GM12892 (cell line): ENCODE measurements around the gene TSPAN15.
"Not testable (repeated sequence)": the region's sequence is repeated elsewhere in the genome, so short reads cannot be mapped to it uniquely, and the experiment has no call there.

Experiments used
- DNase-seq: peaks from one replicate; pipeline ENCODE4 v3.0.0; 2011; ENCODE audit not compliant: insufficient read length
- FAIRE-seq: peaks from 2 replicates; lab custom pipeline; 2011; peaks lifted over from hg19 to GRCh38; lab: Jason Lieb, UNC
- POLR2A ChIP-seq: IDR thresholded peaks from 2 replicates; pipeline ENCODE4 v1.6.1; 2011; ENCODE audit warnings: low read depth, low read length, control low read depth
- POLR2AphosphoS5 ChIP-seq: IDR thresholded peaks from 2 replicates; pipeline ENCODE4 v1.6.1; 2011; ENCODE audit warnings: low read depth, low read length, control low read depth
- TAF1 ChIP-seq: IDR thresholded peaks from 2 replicates; pipeline ENCODE4 v1.6.1; 2011; ENCODE audit warnings: low read depth, mild to moderate bottlenecking, control low read depth, low read length, borderline replicate concordance

TSPAN15 gene

GRCh38 chr10:69435966-69436520 lies 15.2 kb upstream of the TSPAN15 start:
- FAIRE-seq = no peak
- DNase-seq = no peak
- TF ChIP-seq TAF1 = no peak

- no peak for DNase-seq
Measured at GRCh38 chr10:69437321-69438259, 13.7 kb upstream of the TSPAN15 start.

GRCh38 chr10:69438536-69439349 lies 12.5 kb upstream of the TSPAN15 start:
- TF ChIP-seq TAF1 (no peak), POLR2A (no peak), POLR2AphosphoS5 (no peak)
- FAIRE-seq (no peak), DNase-seq (no peak)

More at GRCh38 chr10:69437321-69438259, 13.7 kb upstream of the TSPAN15 start:
- TF ChIP-seq TAF1 (no peak), POLR2A (no peak), POLR2AphosphoS5 (no peak)
- FAIRE-seq = no peak

- TF ChIP-seq POLR2A (no peak), TAF1 (no peak), POLR2AphosphoS5 (no peak)
- FAIRE-seq = no peak
- no peak for DNase-seq
Measured at GRCh38 chr10:69439350-69439739, 11.9 kb upstream of the TSPAN15 start.

GRCh38 chr10:69439813-69440506 lies 11.3 kb upstream of the TSPAN15 start:
- TF ChIP-seq TAF1 (no peak), POLR2A (no peak), POLR2AphosphoS5 (no peak)
- FAIRE-seq = no peak
- no peak for DNase-seq

GRCh38 chr10:69443354-69443753 lies 7.9 kb upstream of the TSPAN15 start:
- FAIRE-seq = no peak
- DNase-seq = no peak
- TF ChIP-seq TAF1 = no peak
- TF ChIP-seq POLR2A = no peak

GRCh38 chr10:69445041-69445440 lies 6.2 kb upstream of the TSPAN15 start:
- no peak for DNase-seq

GRCh38 chr10:69446229-69446628 lies 5.0 kb upstream of the TSPAN15 start:
- DNase-seq = no peak
- no peak for TF ChIP-seq TAF1
- TF ChIP-seq POLR2A = no peak
- no peak for TF ChIP-seq POLR2AphosphoS5
- FAIRE-seq = no peak

More at GRCh38 chr10:69445041-69445440, 6.2 kb upstream of the TSPAN15 start:
- no peak for FAIRE-seq
- TF ChIP-seq TAF1 (no peak), POLR2AphosphoS5 (no peak)

GRCh38 chr10:69446650-69447151 lies 4.6 kb upstream of the TSPAN15 start:
- no peak for TF ChIP-seq TAF1
- TF ChIP-seq POLR2A = no peak
- TF ChIP-seq POLR2AphosphoS5 = no peak
- DNase-seq = no peak
- no peak for FAIRE-seq

GRCh38 chr10:69449841-69450240 lies 1.4 kb upstream of the TSPAN15 start:
- no peak for FAIRE-seq
- no peak for DNase-seq
- no peak for TF ChIP-seq TAF1
- no peak for TF ChIP-seq POLR2A
- no peak for TF ChIP-seq POLR2AphosphoS5

GRCh38 chr10:69450395-69450794 lies 870 bp upstream of the TSPAN15 start:
- not testable (repeated sequence) for FAIRE-seq, DNase-seq
